ENCODE data around the gene KAT7.
A peak's percentile ranks its signal among the peaks of the same experiment; 100 is the strongest.

The KAT7 gene

GRCh38 chr17:49788478-49789242, at the start of gene KAT7:
TSS of gene KAT7 (plus strand) at chr17:49788681. CDS start at chr17:49788835, 154 bp downstream.
- peak; percentile 98 for DNase-seq (ENCODE audit: low read depth, low spot score)
- peak within 1 kb of the TSS; percentile 96 for H3K27ac ChIP-seq
- peak within 1 kb of the TSS; percentile 94 for H3K4me3 ChIP-seq
- peaks cover 40% of the 10 kb centered on the region for H3K36me3 ChIP-seq (ENCODE audit: insufficient read depth, low read length)
- H3K9ac ChIP-seq (ENCODE audit: insufficient read length), result peak within 1 kb of the TSS; percentile 98
- H3K9me3 ChIP-seq (ENCODE audit: low read depth, low read length), result no peaks in the 10 kb centered on the region
- no peak for TF ChIP-seq FOXP2 (optimal IDR thresholded peaks at IDR 0.05; ENCODE audit: control extremely low read depth, extremely low read length, insufficient read depth)
- TF ChIP-seq POLR2AphosphoS5 (IDR thresholded peaks at IDR 0.05; ENCODE audit: borderline replicate concordance, low read depth, low read length), result peak; percentile 88

- DNase-seq (ENCODE audit: low read depth, low spot score), result no peak
- TF ChIP-seq FOXP2 (optimal IDR thresholded peaks at IDR 0.05; ENCODE audit: control extremely low read depth, extremely low read length, insufficient read depth) (no peak), POLR2AphosphoS5 (IDR thresholded peaks at IDR 0.05; ENCODE audit: borderline replicate concordance, low read depth, low read length) (no peak), EZH2 (IDR thresholded peaks at IDR 0.05) (no peak)
- H3K9ac ChIP-seq (ENCODE audit: insufficient read length), result no peak overlapping the region
- H3K36me3 ChIP-seq (ENCODE audit: insufficient read depth, low read length), result no peaks in the 10 kb centered on the region
- no peak overlapping the region for H3K4me3 ChIP-seq
- no peaks in the 10 kb centered on the region for H3K9me3 ChIP-seq (ENCODE audit: low read depth, low read length)
- no peak overlapping the region for H3K27ac ChIP-seq
Observed at GRCh38 chr17:49739641-49740271, 48.7 kb upstream of the KAT7 start.

GRCh38 chr17:49741009-49741691, 47.3 kb upstream of the KAT7 start:
- DNase-seq (ENCODE audit: low read depth, low spot score), result no peak
- Histone ChIP-seq H3K9me3 (ENCODE audit: low read depth, low read length) (no peaks in the 10 kb centered on the region), H3K4me3 (no peak overlapping the region), H3K9ac (ENCODE audit: insufficient read length) (no peak overlapping the region), H3K36me3 (ENCODE audit: insufficient read depth, low read length) (no peaks in the 10 kb centered on the region), H3K27ac (no peak overlapping the region)
- TF ChIP-seq EZH2 (IDR thresholded peaks at IDR 0.05) (no peak), FOXP2 (optimal IDR thresholded peaks at IDR 0.05; ENCODE audit: control extremely low read depth, extremely low read length, insufficient read depth) (no peak), POLR2AphosphoS5 (IDR thresholded peaks at IDR 0.05; ENCODE audit: borderline replicate concordance, low read depth, low read length) (no peak)

GRCh38 chr17:49741692-49742076, 46.8 kb upstream of the KAT7 start:
- Histone ChIP-seq H3K4me3 (no peak overlapping the region), H3K9ac (ENCODE audit: insufficient read length) (no peak overlapping the region)

GRCh38 chr17:49742166-49742638, 46.3 kb upstream of the KAT7 start:
- TF ChIP-seq FOXP2 (optimal IDR thresholded peaks at IDR 0.05; ENCODE audit: control extremely low read depth, extremely low read length, insufficient read depth), result no peak
- no peak for TF ChIP-seq POLR2AphosphoS5 (IDR thresholded peaks at IDR 0.05; ENCODE audit: borderline replicate concordance, low read depth, low read length)
- TF ChIP-seq EZH2 (IDR thresholded peaks at IDR 0.05), result no peak
- Histone ChIP-seq H3K36me3 (ENCODE audit: insufficient read depth, low read length) (no peaks in the 10 kb centered on the region), H3K9ac (ENCODE audit: insufficient read length) (no peak overlapping the region), H3K9me3 (ENCODE audit: low read depth, low read length) (no peaks in the 10 kb centered on the region), H3K4me3 (no peak overlapping the region), H3K27ac (no peak overlapping the region)
- DNase-seq (ENCODE audit: low read depth, low spot score), result no peak

More at GRCh38 chr17:49741692-49742076, 46.8 kb upstream of the KAT7 start:
- H3K27ac ChIP-seq, result no peak overlapping the region
- DNase-seq (ENCODE audit: low read depth, low spot score), result no peak
- no peaks in the 10 kb centered on the region for H3K36me3 ChIP-seq (ENCODE audit: insufficient read depth, low read length)
- no peaks in the 10 kb centered on the region for H3K9me3 ChIP-seq (ENCODE audit: low read depth, low read length)
- TF ChIP-seq EZH2 (IDR thresholded peaks at IDR 0.05), result no peak
- TF ChIP-seq FOXP2 (optimal IDR thresholded peaks at IDR 0.05; ENCODE audit: control extremely low read depth, extremely low read length, insufficient read depth), result no peak
- TF ChIP-seq POLR2AphosphoS5 (IDR thresholded peaks at IDR 0.05; ENCODE audit: borderline replicate concordance, low read depth, low read length), result no peak

- no peaks in the 10 kb centered on the region for H3K36me3 ChIP-seq (ENCODE audit: insufficient read depth, low read length)
- TF ChIP-seq EZH2 (IDR thresholded peaks at IDR 0.05) (no peak), POLR2AphosphoS5 (IDR thresholded peaks at IDR 0.05; ENCODE audit: borderline replicate concordance, low read depth, low read length) (no peak), FOXP2 (optimal IDR thresholded peaks at IDR 0.05; ENCODE audit: control extremely low read depth, extremely low read length, insufficient read depth) (no peak)
- no peaks in the 10 kb centered on the region for H3K9me3 ChIP-seq (ENCODE audit: low read depth, low read length)
- H3K27ac ChIP-seq, result no peak overlapping the region
- DNase-seq (ENCODE audit: low read depth, low spot score), result no peak
- H3K9ac ChIP-seq (ENCODE audit: insufficient read length), result no peak overlapping the region
- no peak overlapping the region for H3K4me3 ChIP-seq
Observed at GRCh38 chr17:49745175-49746139, 43.0 kb upstream of the KAT7 start.

GRCh38 chr17:49746791-49747490, 41.5 kb upstream of the KAT7 start:
- Histone ChIP-seq H3K27ac (no peak overlapping the region), H3K9ac (ENCODE audit: insufficient read length) (no peak overlapping the region), H3K36me3 (ENCODE audit: insufficient read depth, low read length) (no peaks in the 10 kb centered on the region), H3K9me3 (ENCODE audit: low read depth, low read length) (no peaks in the 10 kb centered on the region), H3K4me3 (no peak overlapping the region)
- no peak for DNase-seq (ENCODE audit: low read depth, low spot score)
- TF ChIP-seq EZH2 (IDR thresholded peaks at IDR 0.05) (no peak), FOXP2 (optimal IDR thresholded peaks at IDR 0.05; ENCODE audit: control extremely low read depth, extremely low read length, insufficient read depth) (no peak), POLR2AphosphoS5 (IDR thresholded peaks at IDR 0.05; ENCODE audit: borderline replicate concordance, low read depth, low read length) (no peak)
